ENCODE results near the gene TAS2R41. TPM values are rescaled to one million over a fixed set of nuclear protein-coding genes. Genes with fewer than 3 reads are reported as not detected.

The TAS2R41 gene
- total RNA-seq, 1 experiment from 2014 or later: 0.10 TPM

- Histone ChIP-seq H3K36me3 (replicated peaks; ENCODE audit: control insufficient read depth, insufficient read depth, low read length) (no peaks in the 10 kb centered on the region), H3K4me3 (ENCODE audit: insufficient read depth, low read depth, low read length) (no peak overlapping the region), H3K27me3 (ENCODE audit: control insufficient read depth, insufficient read depth, low read length) (no peaks in the 10 kb centered on the region)
- DNase-seq: no peak
Measured at GRCh38 chr7:143494622-143495021, 16.9 kb downstream of the TAS2R41 start.

DNA sequence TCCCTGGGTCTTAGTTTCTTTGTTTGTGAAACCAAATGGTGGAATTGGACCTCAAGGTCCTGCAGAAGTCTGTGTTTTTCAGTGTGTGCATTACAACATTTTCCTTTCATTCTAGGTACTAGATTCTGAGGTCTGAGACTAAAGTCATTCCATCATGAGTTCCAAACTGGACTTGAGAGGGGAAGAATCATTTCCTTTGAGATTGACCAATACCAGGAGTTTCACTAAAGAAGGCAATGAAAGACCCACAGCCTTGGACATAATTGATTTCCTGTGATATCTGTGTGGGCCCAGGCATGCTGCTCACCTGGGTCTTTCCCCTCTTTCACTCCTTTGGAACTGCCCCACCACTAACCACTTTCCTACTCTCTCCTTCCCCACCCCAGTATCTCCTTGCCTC lies 18.2 kb downstream of the TAS2R41 start:
- no peaks in the 10 kb centered on the region for H3K27me3 ChIP-seq (ENCODE audit: control insufficient read depth, insufficient read depth, low read length)
- H3K4me3 ChIP-seq (ENCODE audit: insufficient read depth, low read depth, low read length): no peak overlapping the region
- H3K36me3 ChIP-seq (replicated peaks; ENCODE audit: control insufficient read depth, insufficient read depth, low read length): no peaks in the 10 kb centered on the region
- DNase-seq: no peak

DNA sequence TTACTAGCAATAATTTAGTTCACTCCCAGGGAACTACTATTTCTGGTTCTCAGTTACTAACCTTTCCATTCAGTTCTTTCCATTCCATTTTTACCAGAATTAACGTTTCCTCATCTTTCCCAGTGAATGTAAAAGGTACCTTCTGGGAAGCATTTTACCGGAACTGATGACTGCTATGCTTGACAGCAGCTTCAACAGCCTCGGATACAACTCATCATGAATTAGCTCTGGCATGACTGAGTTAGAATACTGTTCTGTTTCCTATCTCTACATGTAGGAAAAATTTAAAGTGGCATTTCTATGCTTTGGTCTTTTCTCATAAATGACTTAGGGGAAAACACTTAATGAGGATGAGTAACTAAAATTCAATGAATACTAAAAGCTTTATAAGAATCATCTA lies 18.6 kb downstream of the TAS2R41 start:
- no peak overlapping the region for H3K4me3 ChIP-seq (ENCODE audit: insufficient read depth, low read depth, low read length)
- H3K36me3 ChIP-seq (replicated peaks; ENCODE audit: control insufficient read depth, insufficient read depth, low read length): no peaks in the 10 kb centered on the region
- H3K27me3 ChIP-seq (ENCODE audit: control insufficient read depth, insufficient read depth, low read length): no peaks in the 10 kb centered on the region
- DNase-seq: no peak

DNA sequence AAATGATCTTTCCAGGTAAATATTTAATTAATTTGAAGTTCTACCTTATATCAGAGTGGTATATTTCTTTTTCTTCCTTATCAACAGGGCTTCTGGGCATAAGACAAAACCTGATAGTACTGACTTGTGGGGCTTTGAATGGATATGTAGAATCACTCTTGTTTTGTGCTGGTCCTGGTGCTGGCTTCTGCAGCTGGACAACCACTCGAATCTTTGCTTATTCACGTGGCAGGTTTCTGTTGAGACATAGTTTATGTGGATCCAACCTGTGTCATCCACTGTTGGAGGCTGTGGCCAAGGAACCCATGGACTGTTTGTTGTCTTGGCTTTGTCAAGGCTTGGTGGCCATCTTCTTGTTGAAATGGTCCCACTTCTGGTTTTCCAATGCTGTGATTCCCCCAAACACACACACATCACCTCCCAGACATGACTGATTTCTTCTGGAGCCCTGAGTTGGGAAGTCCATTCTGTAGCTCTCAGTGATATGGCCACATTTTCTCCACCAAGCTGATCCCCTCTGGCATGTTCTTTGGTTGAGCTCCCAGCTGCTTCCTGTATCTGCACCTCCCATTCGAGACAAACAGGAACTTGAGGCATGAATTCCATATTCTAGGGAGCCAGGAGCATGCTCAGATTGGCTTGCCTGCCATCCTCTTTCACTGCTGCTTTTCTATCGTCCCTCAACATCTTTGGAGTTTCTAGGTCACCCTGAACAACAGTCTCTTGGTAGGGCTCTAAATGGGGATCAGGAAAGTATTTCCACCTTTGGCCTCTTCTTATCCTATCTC lies 19.5 kb downstream of the TAS2R41 start:
- Histone ChIP-seq H3K36me3 (replicated peaks; ENCODE audit: control insufficient read depth, insufficient read depth, low read length) (no peaks in the 10 kb centered on the region), H3K27me3 (ENCODE audit: control insufficient read depth, insufficient read depth, low read length) (no peaks in the 10 kb centered on the region), H3K4me3 (ENCODE audit: insufficient read depth, low read depth, low read length) (no peak overlapping the region)
- DNase-seq: no peak

DNA sequence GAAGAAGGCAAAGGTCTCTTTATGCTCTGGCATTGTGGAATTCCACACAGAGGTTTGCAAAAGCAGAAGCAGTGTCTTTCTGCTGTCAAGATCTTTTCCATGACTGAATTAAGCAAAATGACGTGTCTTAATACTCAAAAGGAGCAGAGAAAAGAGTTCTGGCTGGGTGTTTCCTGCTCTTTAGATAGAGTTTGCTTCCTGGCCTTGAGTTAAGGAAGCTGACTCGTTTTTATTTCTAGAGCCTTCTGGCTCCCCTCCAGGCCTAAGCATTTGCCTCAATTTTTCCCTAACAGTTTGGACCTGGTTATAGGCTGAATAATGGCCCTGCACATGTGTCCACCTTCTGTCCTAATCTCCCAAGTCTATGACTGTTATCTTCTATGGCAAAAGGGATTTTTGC lies 21.6 kb downstream of the TAS2R41 start:
- Histone ChIP-seq H3K36me3 (replicated peaks; ENCODE audit: control insufficient read depth, insufficient read depth, low read length) (no peaks in the 10 kb centered on the region), H3K4me3 (ENCODE audit: insufficient read depth, low read depth, low read length) (no peak overlapping the region), H3K27me3 (ENCODE audit: control insufficient read depth, insufficient read depth, low read length) (no peaks in the 10 kb centered on the region)
- no peak for DNase-seq

DNA sequence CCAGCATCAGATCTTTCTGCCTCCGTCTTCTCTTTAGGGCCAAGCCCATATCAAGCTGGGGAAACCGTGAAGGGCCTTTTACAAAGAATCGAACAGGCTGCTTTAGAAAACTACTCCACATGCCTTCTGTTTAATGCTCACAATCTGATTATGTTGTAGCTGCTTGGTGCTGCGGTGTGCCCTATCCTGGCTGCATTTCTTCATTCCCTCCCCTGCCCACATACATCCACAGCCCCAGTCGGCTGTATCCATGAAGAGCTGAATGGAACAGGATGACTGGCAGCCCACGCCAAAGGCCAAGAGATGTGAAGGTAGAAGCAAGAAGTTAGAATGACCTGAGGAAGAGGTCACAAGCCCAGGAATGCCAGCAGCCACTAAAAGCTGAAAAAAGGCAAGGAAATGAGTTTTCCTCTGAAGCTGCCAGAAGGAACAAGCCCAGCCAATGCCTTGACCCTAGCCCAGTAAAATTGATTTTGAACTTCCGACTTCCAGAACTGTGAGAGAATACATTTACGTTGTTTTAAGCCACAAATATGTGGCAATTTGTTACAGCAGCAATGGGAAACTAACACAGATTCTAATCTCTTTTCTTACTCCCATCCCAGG lies 22.2 kb downstream of the TAS2R41 start:
- DNase-seq: no peak
- H3K4me3 ChIP-seq (ENCODE audit: insufficient read depth, low read depth, low read length): no peak overlapping the region
- H3K36me3 ChIP-seq (replicated peaks; ENCODE audit: control insufficient read depth, insufficient read depth, low read length): no peaks in the 10 kb centered on the region
- H3K27me3 ChIP-seq (ENCODE audit: control insufficient read depth, insufficient read depth, low read length): no peaks in the 10 kb centered on the region

- H3K36me3 ChIP-seq (replicated peaks; ENCODE audit: control insufficient read depth, insufficient read depth, low read length): no peaks in the 10 kb centered on the region
- H3K4me3 ChIP-seq (ENCODE audit: insufficient read depth, low read depth, low read length): no peak overlapping the region
- no peaks in the 10 kb centered on the region for H3K27me3 ChIP-seq (ENCODE audit: control insufficient read depth, insufficient read depth, low read length)
- no peak for DNase-seq
Measured at GRCh38 chr7:143503261-143503660, 25.6 kb downstream of the TAS2R41 start.

GRCh38 chr7:143504215-143504936 lies 26.7 kb downstream of the TAS2R41 start:
- DNase-seq: no peak
- Histone ChIP-seq H3K4me3 (ENCODE audit: insufficient read depth, low read depth, low read length) (no peak overlapping the region), H3K36me3 (replicated peaks; ENCODE audit: control insufficient read depth, insufficient read depth, low read length) (no peaks in the 10 kb centered on the region), H3K27me3 (ENCODE audit: control insufficient read depth, insufficient read depth, low read length) (no peaks in the 10 kb centered on the region)

- Histone ChIP-seq H3K4me3 (ENCODE audit: insufficient read depth, low read depth, low read length) (no peak overlapping the region), H3K36me3 (replicated peaks; ENCODE audit: control insufficient read depth, insufficient read depth, low read length) (no peaks in the 10 kb centered on the region), H3K27me3 (ENCODE audit: control insufficient read depth, insufficient read depth, low read length) (no peaks in the 10 kb centered on the region)
- DNase-seq: no peak
Measured at GRCh38 chr7:143504937-143505297, 27.2 kb downstream of the TAS2R41 start.

DNA sequence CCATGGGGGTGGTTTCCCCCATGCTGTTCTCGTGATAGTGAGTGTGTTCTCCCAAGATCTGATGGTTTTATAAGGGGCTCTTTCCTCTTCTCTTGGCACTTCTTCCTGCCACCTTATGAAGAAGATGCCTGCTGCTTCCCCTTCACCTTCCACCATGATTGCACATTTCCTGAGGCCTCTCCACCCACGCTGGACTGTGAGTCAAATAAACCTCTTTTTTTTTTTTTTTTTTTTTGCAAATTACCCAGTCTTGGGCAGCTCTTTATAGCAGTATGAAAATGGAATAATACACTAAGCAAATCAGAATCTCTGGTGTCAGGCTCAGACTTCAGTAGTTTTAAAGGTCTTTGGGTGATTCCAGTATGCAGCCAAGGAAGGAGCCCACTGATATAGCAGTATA lies 28.2 kb downstream of the TAS2R41 start:
- no peak overlapping the region for H3K4me3 ChIP-seq (ENCODE audit: insufficient read depth, low read depth, low read length)
- DNase-seq: no peak
- no peaks in the 10 kb centered on the region for H3K36me3 ChIP-seq (replicated peaks; ENCODE audit: control insufficient read depth, insufficient read depth, low read length)
- H3K27me3 ChIP-seq (ENCODE audit: control insufficient read depth, insufficient read depth, low read length): no peaks in the 10 kb centered on the region

DNA sequence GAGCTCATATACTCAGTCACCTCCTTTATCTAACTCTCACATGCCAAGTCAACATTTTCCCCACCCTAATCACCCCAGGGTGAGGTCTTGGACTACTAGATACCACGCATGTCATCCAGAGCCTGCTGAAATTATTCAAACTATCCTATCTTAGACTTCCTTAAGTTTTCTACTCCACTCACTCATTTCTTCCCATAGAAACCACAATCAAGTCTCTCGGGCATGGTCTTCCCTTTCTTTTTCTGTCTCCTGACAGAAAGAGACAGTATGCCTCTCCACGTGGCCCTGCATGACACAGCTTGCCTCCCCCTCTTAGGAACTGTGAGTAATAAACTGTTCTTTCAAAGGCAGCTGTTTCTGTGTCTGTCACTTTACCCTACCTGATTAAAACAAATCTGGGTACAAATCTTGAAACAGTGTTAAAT lies 29.4 kb downstream of the TAS2R41 start:
- DNase-seq: no peak
- Histone ChIP-seq H3K36me3 (replicated peaks; ENCODE audit: control insufficient read depth, insufficient read depth, low read length) (no peaks in the 10 kb centered on the region), H3K27me3 (ENCODE audit: control insufficient read depth, insufficient read depth, low read length) (no peaks in the 10 kb centered on the region), H3K4me3 (ENCODE audit: insufficient read depth, low read depth, low read length) (no peak overlapping the region)

- Histone ChIP-seq H3K4me3 (ENCODE audit: insufficient read depth, low read depth, low read length) (no peak overlapping the region), H3K36me3 (replicated peaks; ENCODE audit: control insufficient read depth, insufficient read depth, low read length) (no peaks in the 10 kb centered on the region), H3K27me3 (ENCODE audit: control insufficient read depth, insufficient read depth, low read length) (no peaks in the 10 kb centered on the region)
- no peak for DNase-seq
Measured at GRCh38 chr7:143507534-143508055, 29.9 kb downstream of the TAS2R41 start.

GRCh38 chr7:143510854-143511592 lies 33.4 kb downstream of the TAS2R41 start:
- no peaks in the 10 kb centered on the region for H3K36me3 ChIP-seq (replicated peaks; ENCODE audit: control insufficient read depth, insufficient read depth, low read length)
- no peaks in the 10 kb centered on the region for H3K27me3 ChIP-seq (ENCODE audit: control insufficient read depth, insufficient read depth, low read length)
- H3K4me3 ChIP-seq (ENCODE audit: insufficient read depth, low read depth, low read length): no peak overlapping the region
- DNase-seq: peak; percentile 30

DNA sequence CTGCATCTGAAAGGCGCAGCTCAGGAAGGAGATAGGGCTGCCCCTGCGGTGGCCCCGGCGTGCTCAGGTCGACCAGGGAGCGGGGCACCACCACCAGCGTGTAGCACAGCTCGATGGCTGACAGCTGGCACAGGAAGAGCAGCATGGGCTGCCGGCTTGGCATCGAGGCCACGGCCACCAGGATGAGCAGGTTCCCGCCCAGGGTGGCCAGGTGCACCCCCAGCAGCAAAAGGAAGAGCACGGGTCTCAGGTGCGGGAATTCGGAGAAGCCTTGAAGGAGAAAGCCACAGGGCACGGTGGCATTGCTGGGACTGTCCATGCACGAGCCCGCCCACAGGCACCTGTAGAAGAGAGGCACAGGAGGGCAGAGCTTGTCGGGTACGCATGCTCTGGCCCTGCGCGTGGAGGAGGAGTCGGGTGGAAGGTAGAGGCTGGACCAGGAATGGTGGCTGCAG lies 33.9 kb downstream of the TAS2R41 start:
- no peaks in the 10 kb centered on the region for H3K27me3 ChIP-seq (ENCODE audit: control insufficient read depth, insufficient read depth, low read length)
- no peaks in the 10 kb centered on the region for H3K36me3 ChIP-seq (replicated peaks; ENCODE audit: control insufficient read depth, insufficient read depth, low read length)
- no peak overlapping the region for H3K4me3 ChIP-seq (ENCODE audit: insufficient read depth, low read depth, low read length)
- no peak for DNase-seq
